ENCODE measurements around the gene WRNIP1. TPM values are rescaled to one million over a fixed set of nuclear protein-coding genes. Genes with fewer than 3 reads are reported as not detected.

Gene WRNIP1
- total RNA-seq, 4 donors from 2014 or later = 70.6 to 99.9 (median 84.1) TPM

GRCh38 chr6:2746557-2747061, 18.6 kb upstream of the WRNIP1 start:
- Histone ChIP-seq H3K4me1 (peaks cover 0 to 3% of the 10 kb centered on the region in 2 donors), H3K27me3 (no peaks in the 10 kb centered on the region), H3K36me3 (no peaks in the 10 kb centered on the region), H3K4me3 (replicated peaks in 1 of 3) (no peak overlapping the region), H3K27ac (no peak overlapping the region), H3K9me3 (no peaks in the 10 kb centered on the region)
- no peak for DNase-seq
- 65 to 70% methylated on average over 7 of the region's 7 CpGs for WGBS, 2 donors
- TF ChIP-seq CTCF (IDR thresholded peaks at IDR 0.05) (no peak), POLR2A (IDR thresholded peaks at IDR 0.05) (no peak)
- intact Hi-C loops (cut with DNase I) = no loop called here

GRCh38 chr6:2748183-2748582, 17.0 kb upstream of the WRNIP1 start:
- DNase-seq = no peak
- Histone ChIP-seq H3K9me3 (no peaks in the 10 kb centered on the region), H3K4me3 (replicated peaks in 1 of 3) (no peak overlapping the region), H3K36me3 (no peaks in the 10 kb centered on the region), H3K4me1 (peaks cover 0 to 3% of the 10 kb centered on the region in 2 donors), H3K27me3 (no peaks in the 10 kb centered on the region), H3K27ac (no peak overlapping the region)
- intact Hi-C loops (cut with DNase I) = no loop called here
- WGBS, 2 donors = 80 to 85% methylated on average over 8 of the region's 8 CpGs
- TF ChIP-seq POLR2A (IDR thresholded peaks at IDR 0.05) (no peak), CTCF (IDR thresholded peaks at IDR 0.05) (no peak)

- WGBS, 2 donors = 13 to 14% methylated on average over 11 of the region's 11 CpGs
- peaks cover 0 to 3% of the 10 kb centered on the region in 2 donors for H3K4me1 ChIP-seq
- H3K36me3 ChIP-seq = no peaks in the 10 kb centered on the region
- no peaks in the 10 kb centered on the region for H3K9me3 ChIP-seq
- no peak overlapping the region for H3K27ac ChIP-seq
- intact Hi-C loops (cut with DNase I) = no loop called here
- TF ChIP-seq POLR2A (IDR thresholded peaks at IDR 0.05) = no peak
- peak; percentile 60 to 78 (median 74) for TF ChIP-seq CTCF (IDR thresholded peaks at IDR 0.05)
- no peaks in the 10 kb centered on the region for H3K27me3 ChIP-seq
- peak; percentile 50 to 51 for DNase-seq
- H3K4me3 ChIP-seq (replicated peaks in 1 of 3) = no peak overlapping the region
Observed at GRCh38 chr6:2749969-2750600, 15.1 kb upstream of the WRNIP1 start.

GRCh38 chr6:2750832-2751231, 14.4 kb upstream of the WRNIP1 start, which contains the start of gene MYLK4:
Gene MYLK4 (minus strand): TSS chr6:2750922. CDS start chr6:2749294, 1,628 bp downstream.
- intact Hi-C loops (cut with DNase I) = no loop called here
- Histone ChIP-seq H3K27me3 (no peaks in the 10 kb centered on the region), H3K27ac (no peak within 1 kb of the TSS), H3K36me3 (no peaks in the 10 kb centered on the region), H3K4me3 (replicated peaks in 1 of 3) (no peak within 1 kb of the TSS), H3K9me3 (no peaks in the 10 kb centered on the region), H3K4me1 (peaks cover 0 to 3% of the 10 kb centered on the region in 2 donors)
- WGBS, 2 donors = 79 to 85% methylated on average over 7 of the region's 7 CpGs
- no peak for DNase-seq
- no peak for TF ChIP-seq POLR2A (IDR thresholded peaks at IDR 0.05)
- TF ChIP-seq CTCF (IDR thresholded peaks at IDR 0.05) = no peak

- no peak overlapping the region for H3K27ac ChIP-seq
- H3K36me3 ChIP-seq = no peaks in the 10 kb centered on the region
- peaks cover 0 to 3% of the 10 kb centered on the region in 2 donors for H3K4me1 ChIP-seq
- 83 to 87% methylated on average over 3 of the region's 3 CpGs for WGBS, 2 donors
- TF ChIP-seq CTCF (IDR thresholded peaks at IDR 0.05) (no peak), POLR2A (IDR thresholded peaks at IDR 0.05) (no peak)
- H3K4me3 ChIP-seq (replicated peaks in 1 of 3) = no peak overlapping the region
- no peak for DNase-seq
- no peaks in the 10 kb centered on the region for H3K27me3 ChIP-seq
- H3K9me3 ChIP-seq = no peaks in the 10 kb centered on the region
- intact Hi-C loops (cut with DNase I) = no loop called here
Observed at GRCh38 chr6:2751871-2752270, 13.3 kb upstream of the WRNIP1 start.

Data from thyroid gland (tissue), 4 donors.